ENCODE data around the gene ANGPTL5.

DNA sequence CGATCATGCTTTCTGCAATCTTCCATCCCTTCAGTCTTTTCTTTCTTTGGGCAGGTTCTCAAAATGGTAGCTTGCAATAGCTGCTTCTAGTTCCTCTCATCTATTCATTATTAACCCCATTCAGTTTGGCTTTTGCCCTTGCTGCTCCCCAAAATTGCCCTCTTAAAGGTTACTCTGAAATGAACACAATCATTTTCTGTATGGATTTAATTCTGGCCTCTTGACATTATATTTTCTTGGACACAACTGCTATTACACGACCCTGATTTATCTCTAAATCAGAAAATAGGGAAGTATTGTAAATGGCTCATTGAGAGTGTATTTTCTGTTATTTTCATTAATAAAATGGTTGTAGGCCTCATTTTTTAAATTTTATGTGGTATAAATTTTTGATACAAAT lies at the start of gene ANGPTL5:
- TF ChIP-seq, protein P1, sequence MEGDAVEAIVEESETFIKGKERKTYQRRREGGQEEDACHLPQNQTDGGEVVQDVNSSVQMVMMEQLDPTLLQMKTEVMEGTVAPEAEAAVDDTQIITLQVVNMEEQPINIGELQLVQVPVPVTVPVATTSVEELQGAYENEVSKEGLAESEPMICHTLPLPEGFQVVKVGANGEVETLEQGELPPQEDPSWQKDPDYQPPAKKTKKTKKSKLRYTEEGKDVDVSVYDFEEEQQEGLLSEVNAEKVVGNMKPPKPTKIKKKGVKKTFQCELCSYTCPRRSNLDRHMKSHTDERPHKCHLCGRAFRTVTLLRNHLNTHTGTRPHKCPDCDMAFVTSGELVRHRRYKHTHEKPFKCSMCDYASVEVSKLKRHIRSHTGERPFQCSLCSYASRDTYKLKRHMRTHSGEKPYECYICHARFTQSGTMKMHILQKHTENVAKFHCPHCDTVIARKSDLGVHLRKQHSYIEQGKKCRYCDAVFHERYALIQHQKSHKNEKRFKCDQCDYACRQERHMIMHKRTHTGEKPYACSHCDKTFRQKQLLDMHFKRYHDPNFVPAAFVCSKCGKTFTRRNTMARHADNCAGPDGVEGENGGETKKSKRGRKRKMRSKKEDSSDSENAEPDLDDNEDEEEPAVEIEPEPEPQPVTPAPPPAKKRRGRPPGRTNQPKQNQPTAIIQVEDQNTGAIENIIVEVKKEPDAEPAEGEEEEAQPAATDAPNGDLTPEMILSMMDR (conservative IDR thresholded peaks at IDR 0.05; ENCODE audit: low read depth in 2 of 2) = no peak
- TF ChIP-seq POLR2AphosphoS5 (IDR thresholded peaks at IDR 0.05; ENCODE audit: low read depth) = no peak

All from GM23338 (cell line).